GM12801 (cell line): Measurements from ENCODE around the gene LCP1.

ENCODE experiments used
- CTCF ChIP-seq: IDR thresholded peaks from one replicate; pipeline ENCODE4 v1.5.1; 2011; ENCODE audit warnings: control low read depth; ENCODE audit not compliant: insufficient read length; ENCODE audit errors: extremely low read depth

The LCP1 gene

GRCh38 chr13:46087481-46087880, 94.5 kb downstream of the LCP1 start:
- no peak for TF ChIP-seq CTCF

- TF ChIP-seq CTCF = no peak
These were observed 95.0 kb downstream of the LCP1 start for GRCh38 chr13:46086985-46087384.

GRCh38 chr13:46086421-46086922, 95.5 kb downstream of the LCP1 start:
- TF ChIP-seq CTCF = no peak

- TF ChIP-seq CTCF = no peak
These were observed 96.2 kb downstream of the LCP1 start for GRCh38 chr13:46085737-46086136.

- TF ChIP-seq CTCF = no peak
These were observed 99.7 kb downstream of the LCP1 start for GRCh38 chr13:46082324-46082723.

GRCh38 chr13:46079770-46080169, 102.2 kb downstream of the LCP1 start:
- no peak for TF ChIP-seq CTCF

- no peak for TF ChIP-seq CTCF
These were observed 104.7 kb downstream of the LCP1 start for GRCh38 chr13:46077265-46077664.

- TF ChIP-seq CTCF = no peak
These were observed 105.2 kb downstream of the LCP1 start for GRCh38 chr13:46076827-46077226.
